ENCODE data around the gene SEMA6A. TPM values are rescaled to one million over a fixed set of nuclear protein-coding genes. Genes with fewer than 3 reads are reported as not detected.

Gene SEMA6A
- total RNA-seq, 1 donor from 2014 or later: 2.6 TPM

GRCh38 chr5:116406306-116407041, 168.1 kb downstream of the SEMA6A start:
- Mint-ChIP-seq H3K9me3 (ENCODE audit: unreplicated experiment) (no peaks in the 10 kb centered on the region), H3K27ac (ENCODE audit: unreplicated experiment) (no peak overlapping the region), H3K27me3 (ENCODE audit: unreplicated experiment) (no peaks in the 10 kb centered on the region), H3K4me3 (ENCODE audit: unreplicated experiment) (no peak overlapping the region), H3K36me3 (ENCODE audit: unreplicated experiment) (no peaks in the 10 kb centered on the region), H3K4me1 (ENCODE audit: unreplicated experiment) (no peaks in the 10 kb centered on the region)
- TF ChIP-seq CTCF (IDR thresholded peaks at IDR 0.05): no peak
- DNase-seq (ENCODE audit: extremely low spot score, unreplicated experiment): no peak

GRCh38 chr5:116404792-116405191, 169.8 kb downstream of the SEMA6A start:
- no peaks in the 10 kb centered on the region for H3K27me3 Mint-ChIP-seq (ENCODE audit: unreplicated experiment)
- TF ChIP-seq CTCF (IDR thresholded peaks at IDR 0.05): no peak
- no peak overlapping the region for H3K4me3 Mint-ChIP-seq (ENCODE audit: unreplicated experiment)
- DNase-seq (ENCODE audit: extremely low spot score, unreplicated experiment): no peak
- H3K27ac Mint-ChIP-seq (ENCODE audit: unreplicated experiment): no peak overlapping the region
- no peaks in the 10 kb centered on the region for H3K9me3 Mint-ChIP-seq (ENCODE audit: unreplicated experiment)
- no peaks in the 10 kb centered on the region for H3K4me1 Mint-ChIP-seq (ENCODE audit: unreplicated experiment)
- H3K36me3 Mint-ChIP-seq (ENCODE audit: unreplicated experiment): no peaks in the 10 kb centered on the region

- DNase-seq (ENCODE audit: extremely low spot score, unreplicated experiment): no peak
- Mint-ChIP-seq H3K9me3 (ENCODE audit: unreplicated experiment) (no peaks in the 10 kb centered on the region), H3K4me3 (ENCODE audit: unreplicated experiment) (no peak overlapping the region), H3K27me3 (ENCODE audit: unreplicated experiment) (no peaks in the 10 kb centered on the region), H3K27ac (ENCODE audit: unreplicated experiment) (no peak overlapping the region), H3K36me3 (ENCODE audit: unreplicated experiment) (no peaks in the 10 kb centered on the region), H3K4me1 (ENCODE audit: unreplicated experiment) (no peaks in the 10 kb centered on the region)
- no peak for TF ChIP-seq CTCF (IDR thresholded peaks at IDR 0.05)
Measured at GRCh38 chr5:116404016-116404415, 170.6 kb downstream of the SEMA6A start.

- H3K36me3 Mint-ChIP-seq (ENCODE audit: unreplicated experiment): no peaks in the 10 kb centered on the region
- H3K4me3 Mint-ChIP-seq (ENCODE audit: unreplicated experiment): no peak overlapping the region
- TF ChIP-seq CTCF (IDR thresholded peaks at IDR 0.05): no peak
- no peak for DNase-seq (ENCODE audit: extremely low spot score, unreplicated experiment)
- no peaks in the 10 kb centered on the region for H3K9me3 Mint-ChIP-seq (ENCODE audit: unreplicated experiment)
- H3K27me3 Mint-ChIP-seq (ENCODE audit: unreplicated experiment): no peaks in the 10 kb centered on the region
- no peak overlapping the region for H3K27ac Mint-ChIP-seq (ENCODE audit: unreplicated experiment)
- H3K4me1 Mint-ChIP-seq (ENCODE audit: unreplicated experiment): no peaks in the 10 kb centered on the region
Measured at GRCh38 chr5:116402235-116402634, 172.4 kb downstream of the SEMA6A start.

GRCh38 chr5:116401576-116401975, 173.0 kb downstream of the SEMA6A start:
- H3K4me1 Mint-ChIP-seq (ENCODE audit: unreplicated experiment): no peaks in the 10 kb centered on the region
- no peaks in the 10 kb centered on the region for H3K9me3 Mint-ChIP-seq (ENCODE audit: unreplicated experiment)
- H3K27ac Mint-ChIP-seq (ENCODE audit: unreplicated experiment): no peak overlapping the region
- H3K36me3 Mint-ChIP-seq (ENCODE audit: unreplicated experiment): no peaks in the 10 kb centered on the region
- H3K4me3 Mint-ChIP-seq (ENCODE audit: unreplicated experiment): no peak overlapping the region
- TF ChIP-seq CTCF (IDR thresholded peaks at IDR 0.05): no peak
- H3K27me3 Mint-ChIP-seq (ENCODE audit: unreplicated experiment): no peaks in the 10 kb centered on the region
- no peak for DNase-seq (ENCODE audit: extremely low spot score, unreplicated experiment)

Measured in osteocyte (in vitro differentiated cells).